Thyroid gland (tissue), 4 donors: ENCODE measurements around the gene SWSAP1.

Source experiments
- POLR2A ChIP-seq, 2 donors: fragments of 450-650 bp; IDR thresholded peaks; one replicate each; pipeline ENCODE4 v1.6.1; 2017; ENCODE audit warnings: antibody characterized with exemption in 2 of 2, mild to moderate bottlenecking in 2 of 2, moderate library complexity in 1 of 2
- TF ChIP-seq, protein P1 (sequence below), 6 experiments: fragments of 200-600 bp in 3 of 6; fragments of 450-650 bp in 3 of 6; sonication (generic) in 3 of 6; IDR thresholded peaks; one replicate each; pipeline ENCODE4 v1.5.1; 2016 to 2019; ENCODE audit warnings: antibody characterized with exemption in 6 of 6, mild to moderate bottlenecking in 2 of 6, inconsistent platforms in 1 of 6, moderate library complexity in 1 of 6

DNA sequence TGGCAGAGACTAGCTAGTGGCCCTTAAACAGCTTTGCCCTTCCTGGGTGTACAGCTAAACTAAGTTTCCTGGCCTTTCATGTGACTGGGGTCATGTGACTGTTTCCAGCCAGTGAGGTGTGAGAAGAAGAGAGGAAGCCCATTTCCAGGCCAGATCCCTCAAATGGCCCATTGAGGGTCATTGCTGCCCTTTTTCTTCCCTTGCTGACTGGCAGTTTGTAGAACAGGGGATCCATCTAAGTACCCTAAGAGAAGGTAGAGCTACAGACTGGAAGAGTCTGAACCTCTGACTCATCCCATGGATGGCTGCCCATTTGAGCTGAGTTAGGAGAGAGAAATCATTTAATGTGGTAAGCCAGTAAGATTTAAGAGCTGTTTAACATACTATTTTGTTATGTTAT is 2.8 kb downstream of the SWSAP1 start:
- TF ChIP-seq, protein P1, sequence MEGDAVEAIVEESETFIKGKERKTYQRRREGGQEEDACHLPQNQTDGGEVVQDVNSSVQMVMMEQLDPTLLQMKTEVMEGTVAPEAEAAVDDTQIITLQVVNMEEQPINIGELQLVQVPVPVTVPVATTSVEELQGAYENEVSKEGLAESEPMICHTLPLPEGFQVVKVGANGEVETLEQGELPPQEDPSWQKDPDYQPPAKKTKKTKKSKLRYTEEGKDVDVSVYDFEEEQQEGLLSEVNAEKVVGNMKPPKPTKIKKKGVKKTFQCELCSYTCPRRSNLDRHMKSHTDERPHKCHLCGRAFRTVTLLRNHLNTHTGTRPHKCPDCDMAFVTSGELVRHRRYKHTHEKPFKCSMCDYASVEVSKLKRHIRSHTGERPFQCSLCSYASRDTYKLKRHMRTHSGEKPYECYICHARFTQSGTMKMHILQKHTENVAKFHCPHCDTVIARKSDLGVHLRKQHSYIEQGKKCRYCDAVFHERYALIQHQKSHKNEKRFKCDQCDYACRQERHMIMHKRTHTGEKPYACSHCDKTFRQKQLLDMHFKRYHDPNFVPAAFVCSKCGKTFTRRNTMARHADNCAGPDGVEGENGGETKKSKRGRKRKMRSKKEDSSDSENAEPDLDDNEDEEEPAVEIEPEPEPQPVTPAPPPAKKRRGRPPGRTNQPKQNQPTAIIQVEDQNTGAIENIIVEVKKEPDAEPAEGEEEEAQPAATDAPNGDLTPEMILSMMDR (IDR thresholded peaks at IDR 0.05), result no peak
- no peak for TF ChIP-seq POLR2A (IDR thresholded peaks at IDR 0.05)
